ENCODE measurements around the gene ADAT2. TPM values are rescaled to one million over a fixed set of nuclear protein-coding genes. Genes with fewer than 3 reads are reported as not detected.

The ADAT2 gene
- polyA plus RNA-seq, 1 donor from 2014 or later = 3.3 TPM

- Histone ChIP-seq H3K4me2 (ENCODE audit: low read length) (no peak overlapping the region), H3K27ac (ENCODE audit: low read length) (no peak overlapping the region), H3K9ac (ENCODE audit: low read length) (no peak overlapping the region), H3K36me3 (ENCODE audit: insufficient read depth, low read length) (no peaks in the 10 kb centered on the region), H4K20me1 (ENCODE audit: insufficient read depth) (no peaks in the 10 kb centered on the region), H3K9me3 (ENCODE audit: low read length) (no peaks in the 10 kb centered on the region), H3K4me3 (ENCODE audit: low read length) (no peak overlapping the region), H2AFZ (ENCODE audit: low read depth, low read length) (no peak overlapping the region), H3K79me2 (replicated peaks; ENCODE audit: insufficient read depth, low read length) (no peaks in the 10 kb centered on the region), H3F3A (ENCODE audit: insufficient read depth, low read length, poor library complexity, severe bottlenecking) (no peaks in the 10 kb centered on the region), H3K27me3 (ENCODE audit: insufficient read depth, low read depth, low read length) (no peaks in the 10 kb centered on the region), H3K9me2 (ENCODE audit: insufficient read depth, low read length) (no peaks in the 10 kb centered on the region)
- TF ChIP-seq EP300 (conservative IDR thresholded peaks at IDR 0.05; ENCODE audit: poor library complexity, severe bottlenecking) (no peak), RAD21 (conservative IDR thresholded peaks at IDR 0.05) (no peak)
Observed at GRCh38 chr6:143394389-143394788, 56.1 kb downstream of the ADAT2 start.

- no peak overlapping the region for H2AFZ ChIP-seq (ENCODE audit: low read depth, low read length)
Observed at GRCh38 chr6:143390278-143390677, 60.2 kb downstream of the ADAT2 start.

More at GRCh38 chr6:143390278-143390677, 60.2 kb downstream of the ADAT2 start:
- Histone ChIP-seq H3K9me2 (ENCODE audit: insufficient read depth, low read length) (no peaks in the 10 kb centered on the region), H3K27me3 (ENCODE audit: insufficient read depth, low read depth, low read length) (no peaks in the 10 kb centered on the region), H3K4me3 (ENCODE audit: low read length) (no peak overlapping the region), H3K36me3 (ENCODE audit: insufficient read depth, low read length) (no peaks in the 10 kb centered on the region), H3K9me3 (ENCODE audit: low read length) (no peaks in the 10 kb centered on the region), H3K79me2 (replicated peaks; ENCODE audit: insufficient read depth, low read length) (no peaks in the 10 kb centered on the region), H4K20me1 (ENCODE audit: insufficient read depth) (no peaks in the 10 kb centered on the region), H3K9ac (ENCODE audit: low read length) (no peak overlapping the region), H3K27ac (ENCODE audit: low read length) (no peak overlapping the region), H3K4me2 (ENCODE audit: low read length) (no peak overlapping the region), H3F3A (ENCODE audit: insufficient read depth, low read length, poor library complexity, severe bottlenecking) (no peaks in the 10 kb centered on the region)
- no peak for TF ChIP-seq POLR2AphosphoS5 (IDR thresholded peaks at IDR 0.05)
- TF ChIP-seq SMC3 (conservative IDR thresholded peaks at IDR 0.05; ENCODE audit: poor library complexity) = no peak
- TF ChIP-seq EZH2 (IDR thresholded peaks at IDR 0.05; ENCODE audit: borderline replicate concordance, insufficient read depth, low read length, poor library complexity, severe bottlenecking) = no peak
- TF ChIP-seq REST (IDR thresholded peaks at IDR 0.05; ENCODE audit: borderline replicate concordance) = no peak
- no peak for TF ChIP-seq CTCF (IDR thresholded peaks at IDR 0.05; ENCODE audit: poor library complexity, severe bottlenecking)
- no peak for TF ChIP-seq TAF1 (IDR thresholded peaks at IDR 0.05; ENCODE audit: low read depth)
- TF ChIP-seq MXI1 (conservative IDR thresholded peaks at IDR 0.05; ENCODE audit: poor library complexity, severe bottlenecking) = no peak
- TF ChIP-seq EP300 (conservative IDR thresholded peaks at IDR 0.05; ENCODE audit: poor library complexity, severe bottlenecking) = no peak
- no peak for TF ChIP-seq RAD21 (conservative IDR thresholded peaks at IDR 0.05)

Measured in neural cell (in vitro differentiated cells).